CD4-positive, alpha-beta T cell treated with Interleukin-15 for 1 hour (primary cell): ENCODE data around the gene GARIN5B.

Experiments
- DNase-seq: peaks from one replicate; pipeline ENCODE4 v3.0.0-alpha.2; 2020

GARIN5B gene

DNA sequence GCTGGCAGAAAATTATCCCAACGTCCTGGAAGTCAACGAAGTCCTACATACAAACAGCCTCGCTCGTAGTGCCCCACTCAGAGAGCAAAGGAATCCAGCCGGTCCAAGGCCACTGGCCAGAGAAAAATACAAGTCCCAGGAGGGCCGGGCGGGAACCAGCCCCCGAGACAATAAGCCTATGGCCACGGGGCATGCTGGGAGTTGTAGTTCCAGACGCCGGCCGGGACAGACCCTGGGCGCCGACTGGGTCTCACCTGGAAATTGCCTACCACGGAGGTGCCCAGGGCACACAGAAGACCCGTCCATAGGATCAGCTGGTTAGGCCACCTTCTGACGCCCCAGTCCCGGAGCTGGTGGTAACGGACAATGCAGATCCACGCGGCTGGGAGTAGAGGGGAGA is 43.3 kb downstream of the GARIN5B start:
- DNase-seq, result no peak

DNA sequence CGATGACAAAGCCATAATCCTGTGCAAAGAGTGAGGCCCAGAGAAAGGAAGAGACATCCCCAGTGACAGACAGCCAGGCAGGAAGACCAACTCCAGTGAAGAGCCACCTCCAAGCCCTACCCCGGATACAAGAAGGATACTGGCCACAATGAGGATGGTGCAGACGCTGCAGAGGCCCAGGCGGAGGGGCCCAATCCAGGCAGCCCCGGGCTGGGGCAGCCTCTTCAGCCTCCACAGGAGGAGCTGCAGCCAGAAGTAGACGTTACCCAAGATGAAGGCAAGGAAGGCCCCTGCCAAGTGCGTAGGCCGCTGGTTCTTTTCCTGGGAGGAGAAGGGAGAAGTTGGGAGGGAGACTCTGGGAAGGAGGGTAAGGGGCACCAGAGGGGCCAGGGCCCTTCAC is 46.4 kb downstream of the GARIN5B start:
- DNase-seq, result no peak

DNA sequence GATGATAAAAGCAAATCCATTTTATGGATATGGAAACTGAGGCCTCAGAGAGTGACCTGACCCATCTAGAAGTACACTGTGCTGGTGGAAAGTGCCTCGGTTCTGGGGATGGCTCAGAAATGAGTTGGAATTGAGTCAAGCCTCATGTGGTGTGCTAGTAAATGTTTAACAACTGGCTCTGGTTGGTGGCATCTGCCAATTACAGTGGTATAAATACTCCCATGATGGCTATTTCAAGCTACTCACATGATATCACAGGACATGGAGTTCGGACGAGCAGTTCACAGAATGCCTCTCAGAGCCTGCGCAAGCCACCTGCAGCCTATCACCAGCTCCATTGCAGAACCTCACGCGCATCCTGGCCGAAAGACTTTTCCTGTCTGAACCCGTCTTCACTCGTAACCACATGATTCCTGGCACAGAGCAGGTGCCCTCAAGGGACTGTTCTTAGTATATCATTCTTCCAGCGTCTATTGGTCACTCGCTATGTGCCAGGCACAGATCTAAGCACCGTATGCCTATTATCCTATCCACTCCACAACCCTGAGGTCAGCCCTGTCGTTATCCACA is 47.0 kb downstream of the GARIN5B start:
- no peak for DNase-seq

- DNase-seq, result no peak
Measured at GRCh38 chr19:55314396-55314795, 48.7 kb downstream of the GARIN5B start.

DNA sequence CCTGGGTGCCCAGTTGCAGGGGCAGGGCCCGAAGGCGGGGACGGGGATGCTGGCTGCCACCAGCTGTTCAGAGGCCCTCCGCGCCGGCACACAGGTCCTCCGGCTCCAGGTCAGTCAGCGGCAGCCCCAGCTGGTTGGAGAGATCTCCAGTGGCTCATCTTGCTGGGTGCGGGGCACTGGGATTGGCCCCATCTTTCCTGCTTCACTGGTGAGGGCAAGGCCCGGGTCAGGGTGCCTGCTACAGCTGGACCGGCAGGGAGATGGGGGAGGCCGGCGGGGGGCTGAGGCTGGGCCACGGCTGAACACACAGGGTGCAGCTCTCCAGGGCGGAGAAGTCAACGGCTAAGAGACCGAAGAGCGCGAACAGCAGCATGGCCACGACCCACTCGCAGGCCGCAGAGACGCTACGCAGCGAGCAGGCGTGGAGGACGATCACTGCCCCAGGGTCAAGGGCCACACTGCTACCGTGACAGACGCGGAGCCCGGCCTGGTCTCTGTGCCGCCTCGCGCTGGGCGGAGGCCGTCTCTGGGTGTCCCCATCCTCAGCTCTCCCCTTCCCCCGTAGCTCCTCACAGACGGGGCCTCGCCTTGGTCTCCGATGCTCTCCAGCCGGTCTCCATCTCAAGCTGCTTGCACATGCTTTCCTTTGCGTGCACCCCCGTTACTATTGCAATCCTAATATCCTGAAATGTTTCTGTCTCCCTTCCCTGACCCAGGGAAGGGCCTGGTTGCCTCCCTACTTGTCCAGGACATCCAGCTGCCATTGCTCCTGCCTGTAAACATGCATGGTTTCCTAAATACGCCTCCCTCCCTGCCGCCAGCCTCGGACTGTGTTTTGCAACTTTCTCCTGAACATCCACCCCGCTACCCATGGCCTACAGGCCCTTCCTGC is 50.2 kb downstream of the GARIN5B start:
- no peak for DNase-seq

GRCh38 chr19:55311797-55312196 is 51.3 kb downstream of the GARIN5B start:
- DNase-seq, result no peak

- no peak for DNase-seq
Measured at GRCh38 chr19:55311397-55311796, 51.7 kb downstream of the GARIN5B start.

- no peak for DNase-seq
Measured at GRCh38 chr19:55310498-55310897, 52.6 kb downstream of the GARIN5B start.

GRCh38 chr19:55309448-55309847 is 53.6 kb downstream of the GARIN5B start:
- DNase-seq, result no peak

DNA sequence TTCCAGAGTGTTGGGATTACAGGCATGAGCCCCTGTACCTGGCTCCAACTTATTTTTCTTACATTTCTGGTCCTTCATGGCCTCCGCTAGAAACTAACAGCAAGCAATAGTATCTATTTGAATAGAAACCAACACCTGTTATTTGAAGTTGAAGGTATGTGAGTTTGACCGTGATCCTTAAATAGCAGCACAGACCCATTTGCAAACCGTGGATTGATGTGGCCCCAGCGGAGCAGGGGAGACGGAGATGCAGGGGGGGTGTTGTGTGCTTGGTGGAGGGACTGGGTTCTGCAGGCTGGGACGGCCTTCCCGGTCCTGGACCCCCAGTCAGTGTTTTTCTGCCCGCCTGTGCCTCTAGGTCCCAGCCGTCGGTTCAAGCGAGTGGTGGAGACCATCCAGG is 54.8 kb downstream of the GARIN5B start:
- no peak for DNase-seq

- DNase-seq, result no peak
Measured at GRCh38 chr19:55306712-55307111, 56.3 kb downstream of the GARIN5B start.

DNA sequence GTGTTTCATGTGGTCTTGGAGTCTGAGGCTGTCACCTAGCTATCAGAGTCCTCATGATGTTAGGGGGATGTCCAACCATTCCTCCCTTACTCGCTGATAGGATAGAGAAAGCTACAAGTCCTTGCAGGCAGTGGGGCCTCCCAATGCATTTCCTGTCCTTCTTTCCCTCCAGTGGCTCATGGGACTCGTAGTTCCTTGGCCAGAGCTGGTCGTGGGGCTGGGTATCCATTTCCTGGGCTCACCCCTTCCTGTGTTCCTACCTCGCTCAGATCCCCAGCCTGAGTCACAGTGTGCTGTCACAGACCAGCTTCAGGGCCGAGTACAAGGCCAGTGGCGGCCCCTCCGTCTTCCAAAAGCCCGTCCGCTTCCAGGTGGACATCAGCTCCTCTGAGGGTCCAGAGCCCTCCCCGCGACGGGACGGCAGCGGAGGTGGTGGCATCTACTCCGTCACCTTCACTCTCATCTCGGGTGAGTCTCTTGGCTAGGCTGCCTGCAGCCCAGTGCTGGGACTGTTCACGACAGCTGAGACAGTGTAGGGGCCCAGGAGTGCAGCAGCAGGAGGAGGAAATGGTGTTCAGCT is 57.0 kb downstream of the GARIN5B start:
- no peak for DNase-seq

DNA sequence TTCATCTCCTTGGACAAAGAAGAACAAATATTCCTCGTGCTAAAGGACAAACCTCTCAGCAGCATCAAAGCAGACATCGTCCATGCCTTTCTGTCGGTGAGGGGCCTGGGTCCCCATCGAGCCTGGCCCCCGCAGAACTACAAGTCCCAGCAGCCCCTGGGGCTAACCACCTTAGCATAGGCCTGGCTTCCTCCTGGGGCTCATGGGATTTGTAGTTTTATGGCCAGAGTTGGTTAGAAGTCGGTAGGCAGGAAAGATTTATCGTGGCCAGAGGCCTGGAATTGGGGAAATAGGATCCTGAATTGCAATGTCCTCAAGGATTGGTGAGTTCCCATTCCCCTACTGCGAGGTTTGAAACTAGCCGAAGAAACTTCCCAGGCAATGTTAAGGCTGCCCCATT is 57.6 kb downstream of the GARIN5B start:
- peak; percentile 50 for DNase-seq

DNA sequence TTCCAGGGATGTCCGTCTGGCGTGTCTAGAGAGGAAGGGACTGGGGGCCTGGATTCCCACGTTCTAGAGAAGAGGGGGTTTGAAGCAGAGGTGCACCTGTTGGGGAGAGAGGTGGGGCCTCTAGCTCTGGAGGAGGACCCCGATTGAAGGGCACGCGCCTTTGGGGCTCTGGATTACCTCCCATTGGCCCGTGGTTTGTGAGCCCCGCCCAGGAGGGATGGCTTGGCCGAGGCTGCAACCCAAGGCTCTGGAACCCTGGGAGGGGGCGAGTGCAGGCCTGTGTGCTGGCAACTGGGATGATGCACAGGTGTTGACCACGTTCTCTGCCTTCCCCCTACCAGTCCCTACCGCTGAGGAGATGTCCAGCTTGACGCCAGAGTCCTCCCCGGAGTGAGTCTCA is 58.1 kb downstream of the GARIN5B start:
- DNase-seq, result no peak
